BJ (cell line): ENCODE data around the gene CDK10. TPM values are rescaled to one million over a fixed set of nuclear protein-coding genes. Genes with fewer than 3 reads are reported as not detected.

ENCODE experiments used
- CTCF ChIA-PET: fragments of 350-600 bp; formaldehyde crosslinking; extraction: SDS; loops from one replicate; lab custom pipeline; 2021; ENCODE audit warnings: antibody characterized with exemption, inconsistent platforms; lab: Yijun Ruan, JAX
- POLR2A ChIA-PET: fragments of 300-600 bp; sonication (Branson Sonifier 250); formaldehyde crosslinking; extraction: SDS; loops from one replicate; lab custom pipeline; 2021; ENCODE audit warnings: antibody characterized with exemption; lab: Charles Lee
- DNase-seq: peaks from one replicate; pipeline ENCODE4 v3.0.0-alpha.2; 2011; ENCODE audit warnings: low read depth
- H3K27me3 ChIP-seq: 2 replicates; pipeline ENCODE4 v1.6.0; 2011; ENCODE audit warnings: low read length; ENCODE audit not compliant: control insufficient read depth, insufficient read depth
- H3K36me3 ChIP-seq: 2 replicates; pipeline ENCODE4 v1.5.1; 2011; ENCODE audit warnings: low read length; ENCODE audit not compliant: control insufficient read depth, insufficient read depth
- H3K4me3 ChIP-seq: 2 replicates; pipeline ENCODE4 v1.5.1; 2011; ENCODE audit warnings: low read depth, mild to moderate bottlenecking, control low read depth, low read length
- CTCF ChIP-seq: IDR thresholded peaks from 2 replicates; pipeline ENCODE4 v1.5.1; 2011; ENCODE audit warnings: low read depth, mild to moderate bottlenecking, control low read depth, inconsistent platforms, low read length, moderate library complexity; ENCODE audit not compliant: insufficient read depth
- polyA plus RNA-seq: library from polyadenylated mRNA; depleted of rRNA; stranded (reverse); fragments of >200 nt; gene quantifications from 2 replicates; pipeline ENCODE4 v1.2.3, GENCODE V29; 2011

The CDK10 gene
- polyA plus RNA-seq, 1 experiment = 56.0 TPM

- H3K4me3 ChIP-seq = no peak overlapping the region
- CTCF ChIA-PET = interaction anchor here (0.7 to 4.7 kb wide), 14 partner anchors 9 to 203 kb away, joined by 3 to 34 read pairs (median 3); partner anchors contain the start of gene CDK10
These were observed 20.2 kb downstream of the CDK10 start for GRCh38 chr16:89706518-89707260.

GRCh38 chr16:89707695-89708094 lies 21.2 kb downstream of the CDK10 start:
- no peak for DNase-seq
- Histone ChIP-seq H3K27me3 (no peaks in the 10 kb centered on the region), H3K36me3 (peaks cover 3% of the 10 kb centered on the region; the same call in 1 of the 2 replicates), H3K4me3 (no peak overlapping the region)
- TF ChIP-seq CTCF = no peak
- ChIA-PET POLR2A (no interaction called here), CTCF (interaction anchor here (1.0 kb wide), 1 partner anchor 8 kb away, joined by 3 read pairs; no protein-coding TSS in a partner anchor)

More at GRCh38 chr16:89706518-89707260, 20.2 kb downstream of the CDK10 start:
- POLR2A ChIA-PET = no interaction called here
- Histone ChIP-seq H3K36me3 (peaks cover 3% of the 10 kb centered on the region; the same call in 1 of the 2 replicates), H3K27me3 (no peaks in the 10 kb centered on the region)
- TF ChIP-seq CTCF = no peak
- DNase-seq = no peak

GRCh38 chr16:89708481-89708931 lies 22.0 kb downstream of the CDK10 start:
- no peak for TF ChIP-seq CTCF
- DNase-seq = no peak
- POLR2A ChIA-PET = no interaction called here

GRCh38 chr16:89709166-89709565 lies 22.7 kb downstream of the CDK10 start:
- POLR2A ChIA-PET = no interaction called here
- Histone ChIP-seq H3K36me3 (peaks cover 3% of the 10 kb centered on the region; the same call in 1 of the 2 replicates), H3K27me3 (no peaks in the 10 kb centered on the region), H3K4me3 (no peak overlapping the region)
- DNase-seq = no peak
- CTCF ChIA-PET = interaction anchor here (1.0 to 1.2 kb wide), 2 partner anchors 151 to 152 kb away, joined by 3 read pairs; no protein-coding TSS in a partner anchor
- no peak for TF ChIP-seq CTCF

More at GRCh38 chr16:89708481-89708931, 22.0 kb downstream of the CDK10 start:
- H3K36me3 ChIP-seq = peaks cover 3% of the 10 kb centered on the region; the same call in 1 of the 2 replicates
- no peak overlapping the region for H3K4me3 ChIP-seq
- CTCF ChIA-PET = interaction anchor here (1.0 to 1.2 kb wide), 2 partner anchors 152 to 153 kb away, joined by 3 read pairs; no protein-coding TSS in a partner anchor
- no peaks in the 10 kb centered on the region for H3K27me3 ChIP-seq

- Histone ChIP-seq H3K36me3 (peaks cover 3% of the 10 kb centered on the region; the same call in 1 of the 2 replicates), H3K4me3 (no peak overlapping the region), H3K27me3 (no peaks in the 10 kb centered on the region)
- TF ChIP-seq CTCF = no peak
- DNase-seq = no peak
- ChIA-PET POLR2A (no interaction called here), CTCF (interaction anchor here (1.3 kb wide), 1 partner anchor 151 kb away, joined by 3 read pairs; no protein-coding TSS in a partner anchor)
These were observed 23.4 kb downstream of the CDK10 start for GRCh38 chr16:89709716-89710432.
